Measurements from ENCODE around the gene PPP2R3B.
A peak's percentile ranks its signal among the peaks of the same experiment; 100 is the strongest.
"Not testable (repeated sequence)": the region's sequence is repeated elsewhere in the genome, so short reads cannot be mapped to it uniquely, and the experiment has no call there.

PPP2R3B gene

DNA sequence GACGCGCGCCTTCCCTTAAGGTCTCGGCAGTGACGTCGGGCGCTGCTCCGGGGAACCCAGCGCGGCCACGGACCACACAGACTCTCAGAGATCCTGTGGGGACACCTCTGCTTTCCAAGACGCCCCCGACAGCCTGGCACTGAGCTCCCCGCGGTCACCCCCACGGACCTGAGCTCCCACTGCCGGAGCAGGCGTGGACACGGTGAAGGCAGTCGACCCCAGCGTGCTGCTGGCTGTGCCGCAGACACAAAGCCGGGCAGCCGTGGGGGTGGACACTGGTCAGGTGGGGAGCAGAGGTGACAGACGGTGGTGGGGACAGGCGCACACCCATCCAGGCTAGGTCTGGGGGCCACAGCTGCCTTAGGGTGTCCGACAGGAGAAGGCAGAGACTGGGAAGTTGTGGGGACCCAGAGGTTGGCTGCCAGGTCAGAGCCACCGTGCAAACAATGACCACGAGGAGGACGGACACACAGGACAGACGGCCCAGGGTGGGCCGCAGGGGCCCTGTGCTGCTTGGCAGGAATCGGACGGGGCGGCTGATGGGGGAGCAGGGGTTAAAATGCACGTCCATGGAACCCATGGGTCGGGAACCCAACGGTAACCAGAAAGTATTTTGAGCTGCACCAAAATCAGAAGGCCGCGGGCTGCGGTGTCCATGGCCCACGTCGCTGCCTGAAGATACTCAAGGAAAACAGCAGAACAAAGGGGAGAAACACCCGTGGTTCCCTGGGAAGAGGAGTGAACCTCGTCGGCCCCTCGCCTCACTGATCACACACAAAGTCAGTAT lies 51.5 kb downstream of the PPP2R3B start:
- no peak for DNase-seq

DNA sequence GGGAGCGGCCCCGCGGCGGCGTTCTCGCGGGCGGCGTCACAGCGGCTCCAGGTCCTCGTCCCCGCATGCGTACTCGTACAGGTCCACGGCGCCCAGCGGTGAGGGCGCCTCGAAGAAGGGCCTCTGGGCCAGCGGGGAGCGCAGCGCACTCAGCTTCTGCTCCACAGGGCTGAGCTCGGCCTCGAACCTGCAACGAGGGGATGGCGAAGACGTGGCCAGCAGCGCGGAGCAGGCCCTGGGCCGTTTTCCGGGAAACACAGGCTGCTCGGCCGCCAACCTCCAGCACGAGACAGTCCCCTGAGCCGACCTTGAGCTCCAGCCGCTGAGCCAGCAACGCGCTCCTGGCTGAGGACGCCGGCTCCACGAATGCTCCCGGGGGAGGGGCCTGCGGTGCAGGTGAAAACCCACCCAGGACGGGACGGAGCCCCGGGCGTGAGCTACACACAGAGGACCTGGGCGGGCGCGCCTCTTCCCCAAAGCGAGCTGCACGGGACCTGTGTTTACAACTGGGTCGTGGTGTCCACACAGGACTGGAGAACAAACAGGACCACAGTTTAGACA lies 52.3 kb downstream of the PPP2R3B start:
- DNase-seq: no peak

DNA sequence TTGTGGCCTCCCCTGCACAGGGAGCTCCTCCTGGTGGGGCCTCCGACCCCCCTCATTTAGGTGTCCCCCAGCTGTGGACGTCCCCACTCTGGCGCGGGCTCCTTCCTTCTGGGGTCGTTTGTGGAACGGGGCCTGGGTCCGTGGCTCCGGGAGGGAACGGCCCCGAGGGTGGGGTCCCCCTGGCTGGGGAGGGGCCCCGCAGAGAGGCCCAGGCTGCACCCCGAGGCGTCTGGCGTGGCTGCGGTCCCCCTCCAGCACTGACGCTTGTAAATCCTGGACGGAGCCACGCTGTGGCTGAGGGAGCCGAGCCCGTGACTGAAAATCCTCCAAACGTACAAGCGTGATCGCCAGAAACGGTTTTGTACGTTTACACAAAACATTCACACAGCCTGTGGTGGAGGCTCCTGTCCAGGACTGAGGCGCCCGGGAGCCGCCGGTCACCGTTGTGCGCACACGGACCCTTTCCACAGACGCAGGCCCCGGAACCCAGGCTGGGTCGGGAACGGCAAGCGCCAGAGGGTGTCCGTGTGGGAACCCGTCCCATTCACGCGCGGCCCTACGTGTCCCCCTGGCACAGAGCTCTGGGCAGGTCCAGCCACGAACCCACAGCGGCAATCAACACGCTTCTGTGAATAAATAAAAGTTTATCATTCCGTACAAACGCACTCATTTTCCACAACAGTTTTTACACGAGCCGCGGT lies 52.9 kb downstream of the PPP2R3B start:
- no peak for DNase-seq

DNA sequence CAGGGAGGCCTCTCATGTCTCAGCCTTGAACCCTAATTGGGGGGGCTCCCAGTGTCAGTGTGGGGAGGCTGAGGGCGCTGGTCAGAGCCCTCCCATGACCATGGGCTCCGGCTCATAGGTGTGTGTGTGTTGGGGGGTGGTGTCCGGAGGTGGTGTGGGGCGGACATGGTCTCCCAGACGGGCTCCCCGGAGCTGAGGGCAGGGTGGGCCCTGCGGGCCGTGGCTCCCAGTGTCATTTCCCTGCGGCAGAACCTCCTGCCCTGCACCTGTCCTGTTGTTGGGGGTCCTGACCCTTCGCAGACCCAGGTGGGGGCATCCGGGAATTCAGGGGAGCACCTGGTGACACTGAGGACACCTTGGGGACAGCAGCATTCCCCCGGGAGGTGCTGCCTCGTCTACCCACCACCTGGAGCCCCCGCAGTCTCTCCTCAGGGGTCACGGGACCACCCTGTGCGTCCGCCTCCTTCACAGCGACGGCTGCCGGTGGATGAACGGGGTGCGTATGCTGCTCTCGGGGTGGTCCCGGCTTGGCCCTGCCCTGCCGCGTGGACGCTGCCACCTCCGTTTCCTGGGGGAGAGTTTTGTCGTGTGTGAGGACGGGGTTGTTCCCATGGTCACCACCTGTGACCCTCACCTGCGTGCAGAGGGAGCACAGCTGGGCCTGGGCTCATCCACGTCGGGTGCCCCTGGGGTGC lies 53.6 kb downstream of the PPP2R3B start:
- DNase-seq: no peak

DNA sequence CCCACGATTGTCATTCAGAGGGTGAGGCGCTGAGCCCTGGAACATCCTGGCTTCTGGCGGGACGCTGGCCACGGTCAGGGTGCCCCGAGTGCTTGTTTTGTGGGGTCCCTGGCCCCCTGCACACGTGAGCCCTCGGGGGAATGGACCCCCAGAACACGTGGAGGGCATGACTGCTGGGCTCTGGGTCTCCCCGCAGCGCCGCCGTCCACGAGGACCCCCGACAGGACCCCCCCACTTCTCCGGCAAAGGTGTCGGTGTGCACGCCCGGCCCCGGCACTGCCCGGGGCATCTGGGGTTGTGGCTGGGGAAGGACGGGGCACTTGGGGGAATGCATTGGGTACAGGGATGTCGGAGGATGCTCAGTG lies 54.2 kb downstream of the PPP2R3B start:
- DNase-seq: no peak

DNA sequence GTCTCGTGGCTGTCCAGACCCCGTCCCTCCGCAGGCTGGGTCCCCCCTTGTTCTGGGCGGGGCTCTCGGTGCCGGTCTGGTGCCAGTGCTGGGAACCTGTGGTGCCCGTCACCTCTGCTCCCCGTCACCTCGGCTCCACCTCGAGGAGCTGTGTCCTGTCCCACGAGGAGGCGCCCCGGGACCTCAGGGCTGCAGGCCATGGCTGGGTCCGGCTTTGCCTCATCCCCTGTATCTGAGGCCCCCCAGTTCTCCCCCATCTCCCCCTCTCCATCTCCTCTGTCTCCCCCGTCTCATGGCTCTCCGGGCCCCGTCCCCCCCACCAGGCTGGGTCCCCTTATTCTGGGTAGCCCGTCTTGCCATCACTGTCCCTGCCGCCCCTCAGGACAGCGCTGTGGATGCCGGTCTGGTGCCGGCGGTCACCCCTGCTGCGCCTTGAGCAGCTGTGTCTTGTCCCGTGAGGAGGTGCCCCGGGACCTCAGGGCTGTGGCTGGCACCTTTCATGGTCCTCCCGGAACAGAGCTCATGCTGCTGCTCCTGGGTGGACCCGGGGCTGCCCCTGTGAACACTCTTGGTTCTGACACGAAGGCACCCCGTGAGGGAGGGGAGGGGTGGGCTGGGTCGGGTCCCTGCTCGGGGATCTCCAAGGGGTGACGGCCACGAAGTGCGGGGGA lies 54.7 kb downstream of the PPP2R3B start:
- DNase-seq: no peak

DNA sequence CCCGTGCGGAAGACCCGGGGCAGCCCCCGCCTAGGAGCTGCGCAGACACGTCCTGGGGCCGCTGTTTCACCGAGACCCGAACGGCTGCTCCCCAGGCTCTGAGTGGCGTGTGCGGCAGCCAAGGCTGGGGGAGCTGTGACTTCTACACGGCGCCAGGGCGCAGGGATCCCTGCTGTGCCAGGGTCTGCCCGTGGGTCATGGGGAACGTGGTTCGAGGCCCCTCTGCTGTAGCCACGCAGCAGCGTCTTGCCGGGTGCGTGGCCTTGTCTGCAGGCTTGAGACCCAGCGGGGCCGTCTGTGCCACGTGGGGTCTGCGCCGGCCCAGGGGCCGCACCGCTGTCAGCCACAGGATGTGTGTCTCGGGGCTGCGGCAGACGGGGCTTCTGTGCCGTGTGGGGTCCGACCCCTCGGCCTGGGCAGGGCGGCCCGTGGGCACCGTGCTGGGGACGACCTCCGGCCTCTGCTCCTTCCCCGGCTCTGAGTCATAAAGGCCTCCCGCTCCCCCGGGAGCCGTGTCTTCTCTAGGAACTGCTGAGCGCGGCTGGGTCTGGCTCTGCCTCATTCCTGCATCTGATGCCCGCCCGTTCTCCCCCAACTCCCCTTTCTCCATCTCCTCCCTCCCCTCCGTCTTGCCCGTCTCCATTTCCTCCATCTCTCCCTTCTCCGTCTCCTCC lies 55.4 kb downstream of the PPP2R3B start:
- no peak for DNase-seq

DNA sequence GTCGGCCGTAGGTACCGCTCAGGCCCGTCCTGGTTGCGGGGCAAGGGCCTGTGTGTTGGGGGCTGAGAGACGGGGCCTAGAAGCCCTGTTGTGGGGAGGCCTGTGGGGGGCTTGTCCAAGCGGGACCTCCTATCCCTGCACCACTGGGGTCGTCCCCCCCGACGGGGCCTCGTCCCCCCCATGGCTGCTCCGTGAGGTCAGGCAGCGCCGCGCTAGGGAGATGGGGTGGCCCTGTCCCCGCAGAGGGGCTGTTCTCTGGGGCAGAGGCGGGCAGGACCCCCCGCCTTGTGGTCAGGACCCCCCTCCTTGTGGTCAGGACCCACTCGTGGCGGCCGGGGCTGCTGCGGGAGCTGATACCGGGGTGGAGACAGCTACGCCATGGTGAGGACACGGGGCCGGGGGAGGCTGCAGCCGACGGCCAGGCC lies 56.0 kb downstream of the PPP2R3B start:
- no peak for DNase-seq

DNA sequence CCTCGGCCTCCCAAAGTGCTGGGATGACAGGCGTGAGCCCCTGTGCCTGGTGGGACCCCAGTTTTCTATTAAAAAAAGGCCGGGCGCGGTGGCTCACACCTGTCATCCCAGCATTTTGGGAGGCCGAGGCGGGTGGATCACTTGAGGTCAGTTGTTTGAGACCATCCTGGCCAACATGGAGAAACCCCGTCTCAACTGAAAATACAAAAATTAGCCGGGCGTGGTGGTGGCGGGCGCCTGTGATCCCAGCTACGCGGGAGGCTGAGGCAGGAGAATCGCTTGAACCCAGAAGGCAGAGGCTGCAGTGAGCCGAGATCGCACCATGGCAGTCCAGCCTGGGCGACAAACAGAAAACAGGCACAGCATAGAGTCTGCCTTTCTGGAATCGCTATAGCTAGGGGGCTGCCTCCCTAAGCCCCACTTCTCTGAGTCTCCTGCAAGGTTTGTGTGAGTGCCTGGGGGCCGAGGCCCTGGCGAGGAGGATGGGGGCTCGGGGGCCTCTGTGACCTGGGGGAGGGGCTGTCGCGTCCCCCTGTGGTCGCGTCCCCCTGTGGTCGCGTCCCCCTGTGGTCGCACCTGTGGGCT lies 56.5 kb downstream of the PPP2R3B start:
- DNase-seq: not testable (repeated sequence)

DNA sequence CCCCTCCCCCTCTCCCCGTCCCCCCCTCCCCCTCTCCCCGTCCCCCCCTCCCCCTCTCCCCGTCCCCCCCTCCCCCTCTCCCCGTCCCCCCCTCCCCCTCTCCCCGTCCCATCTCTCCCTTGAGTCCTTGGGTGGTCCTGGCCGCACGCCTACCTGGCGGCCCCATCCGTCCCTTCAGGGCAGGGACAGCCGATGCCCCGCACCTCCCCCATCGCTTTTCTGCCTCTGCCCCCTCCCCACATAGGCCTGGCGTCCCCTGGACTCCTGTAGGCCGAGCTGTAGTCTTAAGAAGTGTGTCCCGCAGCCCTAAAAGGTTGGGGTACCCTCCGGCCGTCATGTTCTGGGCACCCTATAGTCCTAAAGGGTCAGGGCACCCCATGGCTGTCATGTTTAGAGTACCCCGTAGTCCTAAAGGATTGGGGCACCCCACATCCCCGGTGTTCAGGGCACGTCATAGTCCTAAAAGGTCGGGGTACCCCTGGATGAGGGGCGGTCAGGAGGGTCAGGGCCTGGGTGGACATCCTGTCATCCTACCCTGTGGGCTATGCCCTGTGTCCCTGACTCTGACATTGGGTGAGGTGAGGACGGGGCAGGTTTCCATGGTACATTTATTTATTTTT lies 57.3 kb downstream of the PPP2R3B start:
- DNase-seq: no peak

DNA sequence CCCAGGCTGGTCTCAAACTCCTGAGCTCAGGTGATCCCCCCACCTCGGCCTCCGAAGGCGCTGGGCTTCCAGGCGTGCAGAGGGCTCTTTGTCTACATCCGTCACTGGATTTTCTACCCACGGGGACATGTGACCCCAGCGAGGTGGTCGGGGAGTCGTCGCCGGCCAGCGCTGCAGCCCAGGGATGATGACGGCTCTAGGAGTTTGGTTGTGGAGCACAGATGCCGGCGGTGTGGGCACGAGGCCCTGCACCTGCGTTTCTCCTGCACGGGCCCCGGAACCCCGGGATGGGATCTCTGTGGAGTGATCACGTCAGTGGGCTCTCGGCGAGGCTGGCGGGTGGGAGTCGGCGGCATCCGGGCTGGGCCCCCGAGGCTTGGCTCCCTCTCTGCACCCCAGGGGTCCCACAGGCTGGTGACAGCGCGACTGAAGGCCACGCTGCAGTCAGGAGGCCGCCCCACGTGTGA lies 59.0 kb downstream of the PPP2R3B start:
- no peak for DNase-seq

DNA sequence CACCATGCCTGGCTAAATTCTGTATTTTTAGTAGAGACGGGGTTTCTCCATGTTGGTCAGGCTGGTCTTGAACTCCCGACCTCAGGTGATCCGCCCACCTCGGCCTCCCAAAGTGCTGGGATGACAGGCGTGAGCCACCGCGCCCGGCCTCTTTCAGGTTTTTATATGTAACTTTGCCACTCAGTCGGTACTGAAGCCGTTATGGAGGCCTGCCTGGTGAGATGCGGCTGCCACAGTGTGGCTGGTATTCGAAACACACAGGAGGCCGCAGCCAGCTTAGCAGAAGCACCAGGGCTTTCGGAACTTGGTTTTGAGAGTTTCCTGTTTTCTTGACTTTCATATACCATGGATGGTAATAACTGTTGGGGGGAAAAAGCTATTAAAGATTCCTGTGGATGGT lies 62.0 kb downstream of the PPP2R3B start:
- not testable (repeated sequence) for DNase-seq

DNA sequence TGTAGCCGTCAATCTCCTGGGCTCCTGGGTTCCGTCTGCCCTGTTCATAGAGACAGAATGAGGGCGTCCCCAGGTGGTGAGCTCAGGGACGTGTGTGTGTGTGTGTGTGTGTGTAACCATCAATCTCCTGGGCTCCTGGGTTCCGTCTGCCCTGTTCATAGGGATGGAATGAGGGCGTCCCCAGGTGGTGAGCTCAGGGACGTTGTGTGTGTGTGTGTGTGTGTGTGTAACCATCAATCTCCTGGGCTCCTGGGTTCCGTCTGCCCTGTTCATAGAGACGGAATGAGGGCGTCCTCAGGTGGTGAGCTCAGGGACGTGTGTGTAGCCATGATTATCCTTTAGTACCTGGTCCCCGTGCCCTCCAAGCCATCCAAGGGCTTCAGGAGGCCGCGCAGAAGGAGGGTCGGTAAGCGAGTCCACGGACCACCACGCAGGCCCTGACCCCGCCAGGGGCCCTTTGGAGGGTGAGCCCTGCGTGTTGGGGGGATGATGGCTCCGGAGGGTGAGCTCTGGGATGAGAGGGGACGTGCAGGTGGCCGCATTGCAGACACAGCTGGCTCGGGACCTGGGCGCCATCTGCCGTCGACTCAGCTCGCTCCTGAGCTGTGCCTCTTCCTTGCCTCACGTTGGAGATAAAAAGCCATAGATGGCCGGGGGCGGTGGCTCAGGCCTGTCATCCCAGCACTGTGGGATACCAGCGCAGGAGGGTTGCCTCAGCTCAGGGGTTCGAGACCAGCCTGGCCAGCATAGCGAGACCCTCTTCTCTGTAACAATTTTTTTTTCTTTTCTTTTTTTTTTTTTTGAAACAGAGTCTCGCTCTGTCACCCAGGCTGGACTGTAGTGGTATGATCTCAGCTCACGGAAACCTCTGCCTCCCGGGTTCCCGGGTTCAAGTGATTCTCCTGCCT lies 62.7 kb downstream of the PPP2R3B start:
- no peak for DNase-seq

DNA sequence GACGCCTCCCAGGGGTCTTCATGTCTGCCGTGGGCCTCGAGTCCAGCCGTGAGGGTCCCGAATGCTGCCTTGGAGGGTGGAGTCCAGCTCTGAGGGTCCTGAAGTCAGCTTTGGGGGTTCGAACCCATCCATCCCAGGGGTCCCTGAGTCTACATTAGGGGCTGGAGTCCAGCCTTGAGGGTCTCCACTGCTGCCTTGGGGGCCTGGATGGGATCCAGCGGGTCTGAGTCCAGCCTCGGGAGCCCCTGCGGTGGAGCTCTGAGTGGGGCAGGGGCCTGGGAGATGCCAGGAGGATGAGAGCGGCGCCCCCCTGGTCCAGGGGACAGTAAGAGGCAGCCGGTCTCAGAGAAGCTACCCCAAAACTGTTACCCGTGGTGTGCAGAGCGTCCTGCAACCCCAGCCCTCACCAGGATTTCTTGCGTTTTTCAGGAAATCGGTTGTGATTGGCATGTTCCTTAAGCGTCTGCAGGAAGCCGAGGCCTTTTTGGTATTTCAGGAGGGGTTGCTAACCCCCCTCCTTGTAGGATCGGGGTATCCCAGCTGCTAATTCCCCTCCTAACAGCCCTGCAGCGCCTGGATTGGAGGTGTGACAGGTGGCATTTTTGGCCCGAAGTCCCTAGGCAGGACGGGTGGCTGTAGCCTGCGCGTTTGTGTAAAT lies 66.5 kb downstream of the PPP2R3B start:
- DNase-seq: peak; percentile 66

DNA sequence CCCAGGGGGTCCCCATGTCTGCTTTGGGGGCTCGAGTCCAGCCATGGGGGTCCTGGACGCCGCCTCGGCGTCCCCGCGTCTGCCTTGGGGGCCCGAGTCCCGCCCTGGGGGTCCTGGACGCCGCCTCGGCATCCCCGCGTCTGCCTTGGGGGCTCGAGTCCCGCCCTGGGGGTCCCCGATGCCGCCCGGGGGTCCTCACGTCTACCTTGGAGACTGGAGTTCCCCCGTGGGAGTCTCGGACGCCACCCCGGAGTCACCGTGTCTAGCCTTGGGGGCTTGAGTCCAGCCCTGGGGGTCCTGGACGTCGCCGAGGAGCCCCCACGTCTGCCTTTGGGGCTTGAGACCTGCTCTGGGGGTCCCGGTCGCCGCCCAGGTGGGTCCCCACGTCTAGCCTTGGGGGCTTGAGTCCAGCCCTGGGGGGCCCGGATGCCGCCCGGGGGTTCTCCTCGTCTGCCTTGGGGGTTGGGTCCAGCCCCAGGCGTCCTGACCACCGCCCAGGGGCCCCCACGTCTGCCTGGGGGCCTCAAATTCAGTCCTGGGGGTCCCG lies 67.1 kb downstream of the PPP2R3B start:
- DNase-seq: peak; percentile 68

DNA sequence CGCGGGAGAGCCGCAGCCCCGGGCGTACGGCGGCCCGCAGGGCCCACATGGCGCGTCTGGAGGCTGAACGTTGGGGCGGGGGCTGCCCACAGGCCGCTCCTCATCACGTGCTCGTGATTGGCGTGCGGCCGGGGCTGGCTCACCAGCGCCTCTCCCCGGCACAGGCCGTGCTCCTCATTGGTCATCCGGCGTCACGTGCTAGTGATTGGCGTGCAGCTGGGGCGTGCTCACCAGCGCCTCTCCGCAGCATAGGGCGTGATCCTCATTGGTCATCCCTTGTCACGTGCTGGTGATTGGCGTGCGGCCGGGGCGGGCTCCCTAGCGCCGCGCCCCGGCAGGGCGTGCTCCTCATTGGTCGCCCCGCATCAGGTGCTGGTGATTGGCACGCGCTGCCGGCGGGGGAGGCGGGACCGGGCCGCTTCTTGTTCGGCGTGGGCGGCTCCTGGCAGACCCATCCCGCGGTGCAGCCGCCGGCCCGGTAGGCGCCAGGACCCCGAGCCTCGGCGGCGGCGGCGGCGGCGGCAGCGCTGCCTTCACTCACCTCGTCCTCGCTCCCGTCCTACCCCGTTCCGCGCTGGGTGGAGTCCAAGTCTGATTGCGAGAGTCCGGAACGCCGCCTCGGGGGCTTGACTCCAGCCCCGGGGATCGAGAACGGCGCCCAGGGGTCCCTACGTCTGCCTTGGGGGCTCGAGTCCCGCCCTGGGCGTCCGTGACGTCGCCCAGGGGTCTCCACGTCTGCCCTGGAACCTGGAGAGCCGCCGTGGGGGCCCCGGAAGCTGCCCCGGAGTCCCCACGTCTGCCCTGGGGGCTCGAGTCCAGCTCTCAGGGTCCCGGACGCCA lies 67.7 kb downstream of the PPP2R3B start, which contains the start of gene GTPBP6:
GTPBP6 (minus strand) TSS at position 58 of the 840 bp plus-strand sequence; CDS start at position 49, 9 bp downstream.
- DNase-seq: peak; percentile 100

DNA sequence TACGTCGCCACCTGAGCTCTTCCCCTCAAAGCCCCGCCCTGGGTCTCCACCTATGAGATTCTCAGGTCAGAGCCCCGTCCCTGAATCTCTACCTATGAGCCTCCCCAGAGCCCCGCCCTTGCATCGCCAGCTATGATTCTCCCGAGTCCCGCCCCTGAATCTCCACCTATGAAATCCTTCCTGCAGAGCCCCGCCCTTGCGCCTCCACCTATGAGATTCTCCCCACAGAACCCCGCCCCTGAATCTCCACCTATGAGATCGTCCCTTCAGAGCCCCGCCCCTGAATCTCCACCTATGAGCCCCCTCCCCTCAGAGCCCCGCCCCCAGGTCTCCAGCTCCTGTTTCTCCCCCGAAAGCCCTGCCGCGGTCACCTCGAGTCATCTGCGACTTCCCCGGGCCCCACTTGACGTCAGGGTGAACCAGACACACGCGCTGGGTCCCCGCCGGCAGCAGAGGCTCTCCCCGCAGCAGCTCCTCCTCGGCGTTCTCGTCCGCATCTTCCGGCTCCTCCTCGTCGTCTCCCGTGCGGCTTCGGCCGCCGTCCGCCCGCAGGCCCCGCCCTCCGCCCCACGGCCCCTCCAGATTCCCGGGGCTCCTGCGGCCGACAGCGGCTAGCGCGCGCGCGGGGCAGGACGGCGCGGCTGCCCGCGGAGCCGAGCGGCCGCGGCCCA lies 68.5 kb downstream of the PPP2R3B start:
- peak; percentile 98 for DNase-seq

Data from activated effector memory CD4-positive, alpha-beta T cell treated with anti-CD3 and anti-CD28 coated beads, Interleukin-2, amount 50 U/mL, for 16 hours (primary cell).